Neural cell (in vitro differentiated cells): ENCODE data around the gene KRT86. TPM values are rescaled to one million over a fixed set of nuclear protein-coding genes. Genes with fewer than 3 reads are reported as not detected.

Experiments used
- H2AFZ ChIP-seq: fragments of 200-600, 300-800 bp; sonication (generic), shearing (Covaris generic); 2 replicates; pipeline ENCODE4 v1.6.0; 2014; ENCODE audit warnings: low read depth, mild to moderate bottlenecking, antibody characterized with exemption, low read length, moderate library complexity
- H3F3A ChIP-seq: fragments of 200-600 bp; shearing (Covaris generic); 2 replicates; pipeline ENCODE4 v1.6.1; 2016; ENCODE audit warnings: mild to moderate bottlenecking, moderate library complexity, mixed read lengths, antibody characterized with exemption, low read length; ENCODE audit not compliant: insufficient read depth, poor library complexity, severe bottlenecking
- H3K27ac ChIP-seq: fragments of 200-600, 300-800 bp; sonication (generic), shearing (Covaris generic); 2 replicates; pipeline ENCODE4 v1.5.1; 2014; ENCODE audit warnings: mild to moderate bottlenecking, low read length, moderate library complexity
- H3K27me3 ChIP-seq: fragments of 300-800, 200-600 bp; sonication (generic), shearing (Covaris generic); 2 replicates; pipeline ENCODE4 v1.6.0; 2014; ENCODE audit warnings: mild to moderate bottlenecking, low read depth, low read length, moderate library complexity; ENCODE audit not compliant: insufficient read depth
- H3K36me3 ChIP-seq: fragments of 300-800, 200-600 bp; sonication (generic), shearing (Covaris generic); 2 replicates; pipeline ENCODE4 v1.5.1; 2014; ENCODE audit warnings: mild to moderate bottlenecking, antibody characterized with exemption, low read length, moderate library complexity; ENCODE audit not compliant: insufficient read depth
- H3K4me2 ChIP-seq: fragments of 300-800, 200-600 bp; sonication (generic), shearing (Covaris generic); 2 replicates; pipeline ENCODE4 v1.6.0; 2014; ENCODE audit warnings: mild to moderate bottlenecking, low read length
- H3K4me3 ChIP-seq: fragments of 300-800, 200-600 bp; sonication (generic), shearing (Covaris generic); 2 replicates; pipeline ENCODE4 v1.5.1; 2014; ENCODE audit warnings: mild to moderate bottlenecking, low read length, moderate library complexity
- H3K79me2 ChIP-seq: fragments of 200-600 bp; shearing (Covaris generic); replicated peaks from 2 replicates; pipeline ENCODE4 v1.6.0; 2014; ENCODE audit warnings: mild to moderate bottlenecking, low read length, moderate library complexity; ENCODE audit not compliant: insufficient read depth
- H3K9ac ChIP-seq: fragments of 300-800, 200-600 bp; sonication (generic), shearing (Covaris generic); 2 replicates; pipeline ENCODE4 v1.6.1; 2016; ENCODE audit warnings: mild to moderate bottlenecking, low read length, mixed read lengths
- H3K9me2 ChIP-seq: fragments of 200-600 bp; shearing (Covaris generic); 2 replicates; pipeline ENCODE4 v1.6.1; 2016; ENCODE audit warnings: mild to moderate bottlenecking, low read length, mixed read lengths; ENCODE audit not compliant: insufficient read depth
- H3K9me3 ChIP-seq: fragments of 200-600, 300-800 bp; sonication (generic), shearing (Covaris generic); 2 replicates; pipeline ENCODE4 v1.6.1; 2016; ENCODE audit warnings: mild to moderate bottlenecking, mixed run types, low read length, moderate library complexity, mixed read lengths
- H4K20me1 ChIP-seq: fragments of 200-600 bp; shearing (Covaris generic); 2 replicates; pipeline ENCODE4 v1.6.1; 2016; ENCODE audit warnings: mild to moderate bottlenecking, mixed run types; ENCODE audit not compliant: insufficient read depth
- CTCF ChIP-seq: fragments of 450-650 bp; IDR thresholded peaks from 2 replicates; pipeline ENCODE4 v1.5.1; 2014; ENCODE audit warnings: antibody characterized with exemption, mild to moderate bottlenecking, moderate library complexity; ENCODE audit not compliant: poor library complexity, severe bottlenecking
- EP300 ChIP-seq: fragments of 450-650 bp; conservative IDR thresholded peaks from 2 replicates; pipeline ENCODE4 v1.6.1; 2014; ENCODE audit warnings: antibody characterized with exemption, mild to moderate bottlenecking, moderate library complexity; ENCODE audit not compliant: poor library complexity, severe bottlenecking
- EZH2 ChIP-seq: fragments of 200-600, 300-800 bp; shearing (Covaris generic), sonication (generic); IDR thresholded peaks from 2 replicates; pipeline ENCODE4 v1.6.1; 2014; ENCODE audit warnings: antibody characterized with exemption, low read length, borderline replicate concordance, mild to moderate bottlenecking; ENCODE audit not compliant: insufficient read depth, poor library complexity, severe bottlenecking
- MXI1 ChIP-seq: fragments of 450-650 bp; conservative IDR thresholded peaks from 2 replicates; pipeline ENCODE4 v1.6.1; 2014; ENCODE audit warnings: antibody characterized with exemption, mild to moderate bottlenecking; ENCODE audit not compliant: poor library complexity, severe bottlenecking
- POLR2AphosphoS5 ChIP-seq: IDR thresholded peaks from 2 replicates; pipeline ENCODE4 v1.6.1; 2012
- RAD21 ChIP-seq: fragments of 450-650 bp; conservative IDR thresholded peaks from 2 replicates; pipeline ENCODE4 v1.6.1; 2014; ENCODE audit warnings: antibody characterized with exemption, mild to moderate bottlenecking, moderate library complexity
- REST ChIP-seq: IDR thresholded peaks from 2 replicates; pipeline ENCODE4 v1.6.1; 2012; ENCODE audit warnings: borderline replicate concordance
- SMC3 ChIP-seq: fragments of 450-650 bp; conservative IDR thresholded peaks from 2 replicates; pipeline ENCODE4 v1.6.1; 2014; ENCODE audit warnings: antibody characterized with exemption, mild to moderate bottlenecking, moderate library complexity; ENCODE audit not compliant: poor library complexity
- TAF1 ChIP-seq: IDR thresholded peaks from 2 replicates; pipeline ENCODE4 v1.6.1; 2012; ENCODE audit warnings: low read depth
- polyA plus RNA-seq: library from polyadenylated mRNA; depleted of rRNA; stranded (reverse); fragments of >200 nt; gene quantifications from 2 replicates; pipeline ENCODE4 v1.2.3, GENCODE V29; 2014

Gene KRT86
- polyA plus RNA-seq, 1 donor from 2014 or later: not detected

GRCh38 chr12:52294803-52295202 is 20.4 kb downstream of the KRT86 start:
- Histone ChIP-seq H3K4me3 (no peak overlapping the region), H3K9ac (no peak overlapping the region), H3K27ac (no peak overlapping the region), H4K20me1 (no peaks in the 10 kb centered on the region), H3K9me2 (no peaks in the 10 kb centered on the region), H3K27me3 (no peaks in the 10 kb centered on the region), H3K4me2 (no peak overlapping the region), H3K36me3 (no peaks in the 10 kb centered on the region), H3K79me2 (no peaks in the 10 kb centered on the region), H2AFZ (no peak overlapping the region), H3K9me3 (no peaks in the 10 kb centered on the region), H3F3A (no peaks in the 10 kb centered on the region)
- TF ChIP-seq REST (no peak), SMC3 (no peak), EZH2 (no peak), CTCF (no peak), POLR2AphosphoS5 (no peak), RAD21 (no peak), TAF1 (no peak), EP300 (no peak), MXI1 (no peak)

- Histone ChIP-seq H3K9ac (no peak overlapping the region), H3K79me2 (no peaks in the 10 kb centered on the region), H3K9me3 (no peaks in the 10 kb centered on the region), H3F3A (no peaks in the 10 kb centered on the region), H3K36me3 (no peaks in the 10 kb centered on the region), H4K20me1 (no peaks in the 10 kb centered on the region), H3K4me2 (no peak overlapping the region), H3K9me2 (no peaks in the 10 kb centered on the region), H3K4me3 (no peak overlapping the region), H2AFZ (no peak overlapping the region), H3K27ac (no peak overlapping the region), H3K27me3 (no peaks in the 10 kb centered on the region)
- TF ChIP-seq CTCF (no peak), REST (no peak), EP300 (no peak), EZH2 (no peak), MXI1 (no peak), RAD21 (no peak), SMC3 (no peak), POLR2AphosphoS5 (no peak), TAF1 (no peak)
These were observed 21.2 kb downstream of the KRT86 start for GRCh38 chr12:52295663-52296062.
